Measurements from ENCODE around the gene IL22RA1.

Gene IL22RA1

DNA sequence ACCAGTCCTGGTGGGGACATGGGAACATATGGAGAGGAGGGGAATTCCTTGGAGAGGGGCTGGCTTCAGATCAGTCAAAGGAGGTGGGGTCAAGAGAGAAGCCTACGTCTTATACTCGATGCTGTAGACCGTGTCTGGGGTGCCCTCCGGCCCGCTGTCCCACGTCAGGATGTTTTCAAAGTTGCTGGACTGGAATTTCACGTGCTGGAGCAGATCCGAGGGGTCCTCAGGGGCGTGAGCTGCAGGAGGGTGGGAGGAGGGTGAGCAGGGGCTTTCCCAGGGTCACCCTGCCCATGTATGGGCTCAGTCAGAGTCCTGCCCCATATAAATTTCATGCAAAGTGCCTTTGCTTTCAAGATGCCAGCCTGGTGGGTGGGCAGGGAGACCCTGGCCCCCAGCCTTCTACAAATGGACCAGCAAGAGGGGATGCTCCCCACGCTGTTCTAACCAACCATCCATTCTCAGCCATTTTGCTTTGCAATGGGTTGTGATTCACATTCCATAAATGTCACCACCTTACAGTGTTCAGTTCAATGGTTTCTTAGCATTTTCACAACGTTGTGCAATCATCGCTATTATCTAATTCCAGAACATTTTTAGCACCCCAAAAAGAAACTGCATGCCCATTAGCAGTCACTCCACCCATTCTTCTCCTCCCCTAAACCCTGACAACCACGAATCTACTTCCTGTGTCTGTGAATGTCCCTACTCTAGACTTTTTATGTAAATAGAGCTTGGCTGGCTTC is 4.3 kb downstream of the IL22RA1 start:
- TF ChIP-seq, protein P1, sequence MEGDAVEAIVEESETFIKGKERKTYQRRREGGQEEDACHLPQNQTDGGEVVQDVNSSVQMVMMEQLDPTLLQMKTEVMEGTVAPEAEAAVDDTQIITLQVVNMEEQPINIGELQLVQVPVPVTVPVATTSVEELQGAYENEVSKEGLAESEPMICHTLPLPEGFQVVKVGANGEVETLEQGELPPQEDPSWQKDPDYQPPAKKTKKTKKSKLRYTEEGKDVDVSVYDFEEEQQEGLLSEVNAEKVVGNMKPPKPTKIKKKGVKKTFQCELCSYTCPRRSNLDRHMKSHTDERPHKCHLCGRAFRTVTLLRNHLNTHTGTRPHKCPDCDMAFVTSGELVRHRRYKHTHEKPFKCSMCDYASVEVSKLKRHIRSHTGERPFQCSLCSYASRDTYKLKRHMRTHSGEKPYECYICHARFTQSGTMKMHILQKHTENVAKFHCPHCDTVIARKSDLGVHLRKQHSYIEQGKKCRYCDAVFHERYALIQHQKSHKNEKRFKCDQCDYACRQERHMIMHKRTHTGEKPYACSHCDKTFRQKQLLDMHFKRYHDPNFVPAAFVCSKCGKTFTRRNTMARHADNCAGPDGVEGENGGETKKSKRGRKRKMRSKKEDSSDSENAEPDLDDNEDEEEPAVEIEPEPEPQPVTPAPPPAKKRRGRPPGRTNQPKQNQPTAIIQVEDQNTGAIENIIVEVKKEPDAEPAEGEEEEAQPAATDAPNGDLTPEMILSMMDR (IDR thresholded peaks at IDR 0.05) = no peak
- no peak for TF ChIP-seq ZFX (IDR thresholded peaks at IDR 0.05; ENCODE audit: borderline replicate concordance)
- H3K27ac ChIP-seq = no peak overlapping the region

DNA sequence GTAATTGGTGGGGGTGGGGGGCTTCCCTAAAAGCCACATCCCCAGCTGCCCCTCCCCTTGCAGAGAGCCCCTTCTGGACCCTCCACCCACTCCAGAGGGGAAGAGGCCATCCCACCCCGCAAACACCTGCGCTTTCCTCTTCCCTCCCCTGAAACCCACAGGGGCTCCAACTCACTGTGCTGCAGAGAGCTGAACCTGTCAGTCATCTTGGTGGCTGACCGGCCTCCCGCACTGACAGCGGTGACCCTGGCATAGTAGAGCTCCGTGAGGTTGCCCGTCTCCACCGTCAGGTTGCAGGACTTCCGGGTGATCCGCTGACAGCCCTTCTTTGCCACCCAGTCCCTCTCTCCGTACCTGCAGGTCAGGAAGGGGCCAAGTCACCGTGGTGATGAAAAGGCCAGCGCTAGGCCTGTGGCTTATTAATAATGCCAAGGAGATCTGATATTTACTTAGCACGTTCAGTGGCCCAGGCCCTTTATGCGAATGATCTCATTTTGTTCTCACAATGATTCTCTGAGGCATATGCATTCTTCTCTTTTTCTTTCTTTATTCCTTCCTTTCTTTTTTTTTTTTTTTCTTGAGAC is 5.9 kb downstream of the IL22RA1 start:
- TF ChIP-seq, protein P1 (IDR thresholded peaks at IDR 0.05) = no peak
- no peak for TF ChIP-seq ZFX (IDR thresholded peaks at IDR 0.05; ENCODE audit: borderline replicate concordance)
- H3K27ac ChIP-seq = no peak overlapping the region

DNA sequence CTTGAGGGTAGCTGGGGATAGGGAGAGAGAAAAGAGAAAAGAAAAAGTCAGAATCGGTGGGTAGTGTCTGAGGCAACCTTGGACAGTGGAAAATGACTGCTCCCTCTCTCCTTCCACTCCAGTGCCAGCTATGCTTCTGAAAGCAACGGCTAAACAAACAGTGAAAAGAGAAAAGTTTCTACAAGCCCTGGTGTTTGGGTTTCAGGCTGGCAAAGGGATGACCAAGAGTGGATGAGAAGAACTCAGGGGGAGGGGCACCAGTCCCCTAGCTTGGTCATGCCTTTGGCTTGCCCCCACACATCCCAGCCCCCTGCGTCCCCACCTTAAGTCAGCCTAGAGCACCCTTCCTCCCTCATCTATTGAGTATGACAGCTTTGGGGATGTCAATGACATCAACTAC is 8.6 kb downstream of the IL22RA1 start:
- TF ChIP-seq ZFX (IDR thresholded peaks at IDR 0.05; ENCODE audit: borderline replicate concordance) = no peak
- TF ChIP-seq, protein P1 (IDR thresholded peaks at IDR 0.05) = no peak
- no peak overlapping the region for H3K27ac ChIP-seq

DNA sequence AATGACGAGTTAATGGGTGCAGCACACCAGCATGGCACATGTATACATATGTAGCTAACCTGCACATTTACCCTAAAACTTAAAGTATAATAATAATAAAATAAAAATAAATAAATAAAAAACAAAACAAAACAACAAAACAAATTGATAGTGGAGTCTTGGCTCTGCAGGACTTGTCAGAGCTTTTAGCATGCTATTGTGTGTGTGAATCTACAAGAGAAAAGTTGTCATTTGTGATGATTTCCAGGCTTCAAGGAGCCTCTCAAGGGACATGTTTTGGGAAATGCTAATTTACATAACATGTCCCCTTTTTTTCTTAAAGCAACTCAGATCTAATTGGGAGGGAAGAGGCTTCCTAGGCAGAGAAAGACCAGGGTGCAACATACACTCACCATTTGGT is 9.1 kb downstream of the IL22RA1 start:
- H3K27ac ChIP-seq = no peak overlapping the region
- TF ChIP-seq, protein P1 (IDR thresholded peaks at IDR 0.05) = no peak
- TF ChIP-seq ZFX (IDR thresholded peaks at IDR 0.05; ENCODE audit: borderline replicate concordance) = no peak

DNA sequence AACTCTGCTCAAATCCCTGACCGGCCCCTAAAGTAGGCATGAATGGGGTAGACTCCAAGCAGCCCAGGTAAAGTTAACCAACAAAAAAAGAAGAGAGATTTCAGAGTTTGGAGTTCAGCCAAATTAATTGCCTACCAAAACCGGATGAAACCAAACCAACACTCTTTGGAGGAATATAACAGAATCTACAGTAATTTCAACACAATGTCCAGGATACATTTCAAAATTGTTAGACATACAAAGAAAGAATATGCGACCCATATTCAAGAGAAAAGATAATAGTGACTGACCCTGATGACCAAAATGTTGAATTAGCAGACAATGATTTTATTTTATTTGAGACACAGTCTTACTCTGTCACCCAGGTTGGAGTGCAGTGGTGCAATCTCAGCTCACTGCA is 12.6 kb downstream of the IL22RA1 start:
- TF ChIP-seq ZFX (IDR thresholded peaks at IDR 0.05; ENCODE audit: borderline replicate concordance) = no peak
- TF ChIP-seq, protein P1 (IDR thresholded peaks at IDR 0.05) = no peak
- H3K27ac ChIP-seq = no peak overlapping the region

DNA sequence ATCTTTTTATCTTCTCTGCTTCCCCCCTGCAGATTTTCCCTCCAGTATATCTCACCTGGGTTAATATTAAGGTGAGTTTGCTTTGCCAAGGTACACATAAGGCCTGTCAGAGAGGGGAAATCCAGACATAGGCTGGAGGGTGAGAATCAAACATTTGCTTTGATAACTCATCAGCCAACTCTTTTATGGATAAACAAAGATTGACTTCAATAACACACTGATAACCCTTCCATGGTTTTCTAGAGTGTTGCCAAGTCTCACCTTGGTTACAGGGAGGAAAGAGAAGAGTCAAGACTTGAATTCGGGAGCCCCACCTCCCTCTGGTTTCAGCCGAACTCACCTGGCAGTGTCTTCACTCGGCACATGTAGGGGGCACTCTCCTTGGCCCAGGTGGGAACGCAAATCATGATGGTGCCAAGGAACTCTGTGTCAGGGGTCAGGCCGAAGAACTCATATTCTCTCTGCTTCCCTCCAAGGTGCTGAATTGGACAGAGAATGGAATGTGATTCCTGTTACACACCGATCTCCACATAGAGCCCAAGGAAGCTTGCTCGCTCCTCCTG is 15.1 kb downstream of the IL22RA1 start:
- H3K27ac ChIP-seq = no peak overlapping the region
- no peak for TF ChIP-seq ZFX (IDR thresholded peaks at IDR 0.05; ENCODE audit: borderline replicate concordance)
- TF ChIP-seq, protein P1 (IDR thresholded peaks at IDR 0.05) = no peak

Data from 22Rv1 (cell line).